ENCODE measurements around the gene ENGASE. TPM values are rescaled to one million over a fixed set of nuclear protein-coding genes. Genes with fewer than 3 reads are reported as not detected.

ENGASE gene
- total RNA-seq, 3 donors from 2014 or later = 27.4 to 35.0 (median 31.5) TPM

- TF ChIP-seq POLR2A (IDR thresholded peaks at IDR 0.05) (no peak), POLR2AphosphoS5 (IDR thresholded peaks at IDR 0.05) (no peak), CTCF (IDR thresholded peaks at IDR 0.05) (no peak)
Observed at GRCh38 chr17:79101111-79101673, 26.6 kb downstream of the ENGASE start.

GRCh38 chr17:79102214-79102613, 27.6 kb downstream of the ENGASE start:
- H3K27me3 ChIP-seq = peaks cover 4 to 94% of the 10 kb centered on the region in 2 donors
- H3K4me3 ChIP-seq = no peak overlapping the region
- no peaks in the 10 kb centered on the region for H3K9me3 ChIP-seq
- H3K27ac ChIP-seq = no peak overlapping the region
- intact Hi-C loops (cut with DNase I; ENCODE audit: low total_unique reads) = no loop called here
- no peaks in the 10 kb centered on the region for H3K36me3 ChIP-seq
- DNase-seq (ENCODE audit: low spot score in 2 of 2) = no peak
- H3K4me1 ChIP-seq = no peaks in the 10 kb centered on the region
- no peak for TF ChIP-seq POLR2AphosphoS5 (IDR thresholded peaks at IDR 0.05)
- no peak for TF ChIP-seq CTCF (IDR thresholded peaks at IDR 0.05)
- TF ChIP-seq POLR2A (IDR thresholded peaks at IDR 0.05) = no peak

More at GRCh38 chr17:79101111-79101673, 26.6 kb downstream of the ENGASE start:
- Histone ChIP-seq H3K9me3 (no peaks in the 10 kb centered on the region), H3K27ac (no peak overlapping the region), H3K4me1 (no peaks in the 10 kb centered on the region), H3K27me3 (peaks cover 4 to 95% of the 10 kb centered on the region in 2 donors), H3K4me3 (no peak overlapping the region), H3K36me3 (no peaks in the 10 kb centered on the region)
- no peak for DNase-seq (ENCODE audit: low spot score in 2 of 2)
- intact Hi-C loops (cut with DNase I; ENCODE audit: low total_unique reads) = no loop called here

- Histone ChIP-seq H3K27ac (no peak overlapping the region), H3K4me1 (no peaks in the 10 kb centered on the region), H3K9me3 (no peaks in the 10 kb centered on the region), H3K4me3 (no peak overlapping the region), H3K27me3 (peaks cover 4 to 90% of the 10 kb centered on the region in 2 donors), H3K36me3 (no peaks in the 10 kb centered on the region)
- TF ChIP-seq CTCF (IDR thresholded peaks at IDR 0.05) (no peak), POLR2AphosphoS5 (IDR thresholded peaks at IDR 0.05) (no peak), POLR2A (IDR thresholded peaks at IDR 0.05) (no peak)
- no peak for DNase-seq (ENCODE audit: low spot score in 2 of 2)
- intact Hi-C loops (cut with DNase I; ENCODE audit: low total_unique reads) = no loop called here
Observed at GRCh38 chr17:79104898-79105600, 30.4 kb downstream of the ENGASE start.

- peaks cover 4 to 92% of the 10 kb centered on the region in 2 donors for H3K27me3 ChIP-seq
- no peak for TF ChIP-seq POLR2A (IDR thresholded peaks at IDR 0.05)
- no peak for TF ChIP-seq POLR2AphosphoS5 (IDR thresholded peaks at IDR 0.05)
- TF ChIP-seq CTCF (IDR thresholded peaks at IDR 0.05) = no peak
- H3K27ac ChIP-seq = no peak overlapping the region
- no peaks in the 10 kb centered on the region for H3K9me3 ChIP-seq
- intact Hi-C loops (cut with DNase I; ENCODE audit: low total_unique reads) = no loop called here
- H3K4me3 ChIP-seq = no peak overlapping the region
- no peaks in the 10 kb centered on the region for H3K36me3 ChIP-seq
- no peak for DNase-seq (ENCODE audit: low spot score in 2 of 2)
- no peaks in the 10 kb centered on the region for H3K4me1 ChIP-seq
Observed at GRCh38 chr17:79105937-79106336, 31.3 kb downstream of the ENGASE start.

- no peaks in the 10 kb centered on the region for H3K36me3 ChIP-seq
- intact Hi-C loops (cut with DNase I; ENCODE audit: low total_unique reads) = no loop called here
- H3K4me3 ChIP-seq = no peak overlapping the region
- no peak overlapping the region for H3K27ac ChIP-seq
- TF ChIP-seq POLR2AphosphoS5 (IDR thresholded peaks at IDR 0.05) = no peak
- no peak for TF ChIP-seq CTCF (IDR thresholded peaks at IDR 0.05)
- no peak for TF ChIP-seq POLR2A (IDR thresholded peaks at IDR 0.05)
- no peak for DNase-seq (ENCODE audit: low spot score in 2 of 2)
- no peaks in the 10 kb centered on the region for H3K4me1 ChIP-seq
- peaks cover 4 to 92% of the 10 kb centered on the region in 2 donors for H3K27me3 ChIP-seq
- H3K9me3 ChIP-seq = no peaks in the 10 kb centered on the region
Observed at GRCh38 chr17:79106958-79107357, 32.3 kb downstream of the ENGASE start.
